Posterior cingulate gyrus (tissue), 11 donors: ENCODE measurements around the gene DPP9.

Experiments used
- DNase-seq, 10 donors: peaks; one replicate each; pipeline versions ENCODE4 v3.0.0 to v3.0.0-alpha.2; 2020 to 2021; ENCODE audit warnings: mixed read lengths in 3 of 10
- intact Hi-C: fragments of 100-400 bp; cut with DNase I; formaldehyde crosslinking; loops from one replicate; pipeline ENCODE4 v1.15.1; 2023

Gene DPP9

GRCh38 chr19:4662812-4663211 lies 60.8 kb downstream of the DPP9 start:
- DNase-seq = no peak
- intact Hi-C loops = no loop called here

GRCh38 chr19:4662020-4662695 lies 61.5 kb downstream of the DPP9 start:
- intact Hi-C loops = no loop called here
- DNase-seq = no peak

- DNase-seq = no peak
- intact Hi-C loops = no loop called here
These were observed 62.6 kb downstream of the DPP9 start for GRCh38 chr19:4660993-4661392.

GRCh38 chr19:4660181-4660791 lies 63.4 kb downstream of the DPP9 start:
- DNase-seq = no peak
- intact Hi-C loops = no loop called here

- no peak for DNase-seq
- intact Hi-C loops = no loop called here
These were observed 65.8 kb downstream of the DPP9 start for GRCh38 chr19:4657835-4658234.

GRCh38 chr19:4657262-4657661 lies 66.4 kb downstream of the DPP9 start:
- no peak for DNase-seq
- intact Hi-C loops = no loop called here

- DNase-seq = no peak
- intact Hi-C loops = no loop called here
These were observed 67.5 kb downstream of the DPP9 start for GRCh38 chr19:4656102-4656501.

- intact Hi-C loops = no loop called here
- DNase-seq = peak in 2 of 10 donors; percentile 26 to 37
These were observed 68.9 kb downstream of the DPP9 start for GRCh38 chr19:4654437-4655361.

GRCh38 chr19:4653793-4654436 lies 69.7 kb downstream of the DPP9 start:
- no peak for DNase-seq
- intact Hi-C loops = no loop called here

GRCh38 chr19:4652075-4652474 lies 71.6 kb downstream of the DPP9 start:
- intact Hi-C loops = no loop called here

GRCh38 chr19:4650159-4650558 lies 73.5 kb downstream of the DPP9 start:
- no peak for DNase-seq
- intact Hi-C loops = no loop called here

More at GRCh38 chr19:4652075-4652474, 71.6 kb downstream of the DPP9 start:
- no peak for DNase-seq

- DNase-seq = no peak
- intact Hi-C loops = no loop called here
These were observed 74.1 kb downstream of the DPP9 start for GRCh38 chr19:4649392-4650047.

- intact Hi-C loops = no loop called here
- no peak for DNase-seq
These were observed 75.7 kb downstream of the DPP9 start for GRCh38 chr19:4647676-4648644.

GRCh38 chr19:4645718-4646117 lies 77.9 kb downstream of the DPP9 start:
- DNase-seq = no peak
- intact Hi-C loops = no loop called here

- DNase-seq = no peak
- intact Hi-C loops = no loop called here
These were observed 81.0 kb downstream of the DPP9 start for GRCh38 chr19:4642625-4643024.

GRCh38 chr19:4641132-4641531 lies 82.5 kb downstream of the DPP9 start:
- DNase-seq = no peak
- intact Hi-C loops = no loop called here

- DNase-seq = peak in 1 of 10 donors; percentile 58
- intact Hi-C loops = no loop called here
These were observed 83.2 kb downstream of the DPP9 start for GRCh38 chr19:4640247-4641000.

- intact Hi-C loops = loop anchor here (5.0 kb wide), 1 partner anchor 82 kb away; the partner anchor contains the start of gene SEMA6B
- DNase-seq = peak in 2 of 10 donors; percentile 71 to 85
These were observed 84.0 kb downstream of the DPP9 start for GRCh38 chr19:4639531-4640246.
